ENCODE data around the gene TBC1D14. TPM values are rescaled to one million over a fixed set of nuclear protein-coding genes. Genes with fewer than 3 reads are reported as not detected.
"Not testable (repeated sequence)": the region's sequence is repeated elsewhere in the genome, so short reads cannot be mapped to it uniquely, and the experiment has no call there.

The TBC1D14 gene
- total RNA-seq, 1 experiment from 2014 or later = 50.2 TPM

DNA sequence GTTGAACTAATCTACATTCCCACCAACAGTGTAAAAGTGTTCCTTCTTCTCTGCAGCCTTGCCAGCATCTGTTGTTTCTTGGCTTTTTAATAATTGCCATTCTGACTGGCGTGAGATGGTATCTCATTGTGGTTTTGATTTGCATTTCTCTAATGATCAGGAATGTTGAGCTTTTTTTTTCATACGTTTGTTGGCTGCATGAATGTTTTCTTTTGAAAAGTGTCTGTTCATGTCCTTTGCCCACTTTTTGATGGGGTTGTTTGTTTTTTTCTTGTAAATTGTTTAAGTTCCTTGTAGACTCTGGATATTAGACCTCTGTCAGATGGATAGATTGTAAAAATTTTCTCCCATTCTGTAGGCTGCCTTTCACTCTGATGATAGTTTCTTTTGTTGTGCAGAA lies 170.3 kb downstream of the TBC1D14 start:
- H3K4me2 ChIP-seq (ENCODE audit: insufficient read depth, insufficient read length, low read length); H3K79me2 ChIP-seq (ENCODE audit: insufficient read depth, low read length); H3K4ac ChIP-seq (ENCODE audit: low read depth, low read length); H3K14ac ChIP-seq (ENCODE audit: insufficient read depth, low read length); H4K20me1 ChIP-seq (ENCODE audit: control insufficient read depth, insufficient read depth, insufficient read length); H3K79me1 ChIP-seq (ENCODE audit: insufficient read depth, low read depth, low read length, poor library complexity, severe bottlenecking); H3K23ac ChIP-seq (ENCODE audit: insufficient read length, low read depth, low read length); H2AK5ac ChIP-seq (ENCODE audit: insufficient read length, low read length); H2BK15ac ChIP-seq (ENCODE audit: low read depth, low read length); H2BK20ac ChIP-seq (ENCODE audit: low read depth, low read length, poor library complexity, severe bottlenecking); H3K4me1 ChIP-seq (ENCODE audit: insufficient read depth, low read length); H3T11ph ChIP-seq (ENCODE audit: low read length); H2BK12ac ChIP-seq (ENCODE audit: insufficient read length, low read depth, low read length); H4K8ac ChIP-seq (replicated peaks; ENCODE audit: insufficient read length, low read depth, low read length); H2BK5ac ChIP-seq (ENCODE audit: insufficient read length, low read length); H3K9me3 ChIP-seq (ENCODE audit: control insufficient read depth, low read depth, low read length); H4K5ac ChIP-seq (ENCODE audit: insufficient read length, low read depth, low read length); H2AFZ ChIP-seq (ENCODE audit: low read length); H3K4me3 Mint-ChIP-seq; H3K27ac ChIP-seq (ENCODE audit: insufficient read length, low read depth, low read length); DNase-seq; H3K23me2 ChIP-seq (ENCODE audit: insufficient read length, low read depth, low read length, poor library complexity, severe bottlenecking); H3K36me3 Mint-ChIP-seq (ENCODE audit: insufficient read depth in 1 of 3, low read depth in 3 of 3); H3K27me3 ChIP-seq (ENCODE audit: insufficient read depth, low read length); H3K27ac Mint-ChIP-seq; H3K18ac ChIP-seq (ENCODE audit: insufficient read length, low read depth, low read length); H4K91ac ChIP-seq (ENCODE audit: insufficient read length, low read depth, low read length); H3K9ac ChIP-seq (ENCODE audit: extremely low read depth, insufficient read length, low read length); H2BK120ac ChIP-seq (ENCODE audit: low read depth, low read length, poor library complexity, severe bottlenecking); H3K56ac ChIP-seq (ENCODE audit: insufficient read length, low read depth, low read length): not testable (repeated sequence)
- peaks cover 70% of the 10 kb centered on the region for H3K27me3 Mint-ChIP-seq (ENCODE audit: low read depth)
- H3K4me1 Mint-ChIP-seq = peaks cover 10 to 11% of the 10 kb centered on the region in 2 experiments
- WGBS (ENCODE audit: extremely low coverage, insufficient read length, low lambda C conversion rate) = no CpG with 5 or more reads among the region's 2 CpGs
- peaks cover 13 to 15% of the 10 kb centered on the region in 2 experiments for H3K9me3 Mint-ChIP-seq

Other genes starting within 250 kb of the TBC1D14 start
- gene S100P, start 215.9 kb upstream of the TBC1D14 start, total RNA-seq (2021) = not detected in 2 replicates
- gene MRFAP1L1, start 200.0 kb upstream of the TBC1D14 start, total RNA-seq (2021) = 57.7 and 60.3 TPM in 2 replicates
- 14.3 and 14.9 TPM in 2 replicates for gene BLOC1S4, start 193.7 kb upstream of the TBC1D14 start, total RNA-seq (2021)
- 24.9 and 28.5 TPM in 2 replicates for gene KIAA0232, start 127.1 kb upstream of the TBC1D14 start, total RNA-seq (2021)
- 14.0 and 17.0 TPM in 2 replicates for gene TADA2B, start 133.5 kb downstream of the TBC1D14 start, total RNA-seq (2021)
- gene GRPEL1, start 158.2 kb downstream of the TBC1D14 start, total RNA-seq (2021) = 40.7 and 41.3 TPM in 2 replicates